Stimulated activated CD4-positive, alpha-beta T cell treated with anti-CD3 and anti-CD28 coated beads, Interleukin-1b, Interleukin-23, amount 100 ng/mL, for 24 hours (primary cell): ENCODE data around the gene SYNGR3.
"Not testable (repeated sequence)": the region's sequence is repeated elsewhere in the genome, so short reads cannot be mapped to it uniquely, and the experiment has no call there.

Experiments used
- DNase-seq, 4 experiments: peaks; one replicate each; pipeline ENCODE4 v3.0.0-alpha.2; 2020; ENCODE audit warnings: low read depth in 4 of 4, low spot score in 1 of 4

The SYNGR3 gene

DNA sequence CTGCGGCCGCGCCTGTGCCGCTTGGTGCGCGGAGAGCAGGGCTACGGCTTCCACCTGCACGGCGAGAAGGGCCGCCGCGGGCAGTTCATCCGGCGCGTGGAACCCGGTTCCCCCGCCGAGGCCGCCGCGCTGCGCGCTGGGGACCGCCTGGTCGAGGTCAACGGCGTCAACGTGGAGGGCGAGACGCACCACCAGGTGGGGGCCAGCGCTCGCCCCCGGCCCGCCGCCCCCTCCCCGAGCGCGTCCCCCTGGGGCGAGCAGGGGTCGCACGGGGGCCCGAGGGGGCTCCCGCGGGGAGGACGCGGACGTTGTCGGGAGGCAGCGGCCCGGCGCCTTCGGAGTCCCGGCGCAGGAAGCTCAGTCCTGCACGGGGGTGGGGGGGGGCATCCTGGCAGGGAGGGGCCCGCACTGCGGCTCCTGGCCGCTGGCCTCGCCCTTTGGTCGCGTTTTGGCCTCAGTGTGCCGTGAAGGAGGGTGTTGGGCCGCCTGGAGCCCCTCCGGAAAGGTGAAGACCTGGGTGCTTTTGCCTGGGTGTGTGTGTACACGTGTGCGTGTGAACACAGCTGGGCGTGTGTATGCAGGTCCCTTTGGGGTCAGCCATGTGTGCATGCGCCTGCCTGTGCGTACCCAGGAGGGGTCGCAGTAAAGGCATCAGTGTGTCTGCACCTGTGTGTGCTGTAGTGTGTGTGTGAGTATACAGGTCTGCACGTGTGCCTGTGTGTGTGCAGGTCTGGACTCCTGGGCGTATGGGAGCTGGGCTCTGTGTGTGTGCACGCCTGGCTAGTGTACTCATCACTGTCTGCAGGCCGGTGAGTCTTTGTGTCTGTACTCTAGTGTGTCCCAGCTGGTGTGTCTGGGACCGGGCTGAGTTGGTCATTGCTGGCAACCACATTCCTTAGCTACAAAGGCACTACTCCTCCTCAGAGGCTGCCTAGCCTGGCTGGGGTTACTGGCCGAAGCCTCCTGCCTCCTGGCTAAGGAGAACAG lies 37.5 kb downstream of the SYNGR3 start:
- no peak for DNase-seq

- DNase-seq, result no peak
Observed at GRCh38 chr16:2028146-2028545, 38.4 kb downstream of the SYNGR3 start.

DNA sequence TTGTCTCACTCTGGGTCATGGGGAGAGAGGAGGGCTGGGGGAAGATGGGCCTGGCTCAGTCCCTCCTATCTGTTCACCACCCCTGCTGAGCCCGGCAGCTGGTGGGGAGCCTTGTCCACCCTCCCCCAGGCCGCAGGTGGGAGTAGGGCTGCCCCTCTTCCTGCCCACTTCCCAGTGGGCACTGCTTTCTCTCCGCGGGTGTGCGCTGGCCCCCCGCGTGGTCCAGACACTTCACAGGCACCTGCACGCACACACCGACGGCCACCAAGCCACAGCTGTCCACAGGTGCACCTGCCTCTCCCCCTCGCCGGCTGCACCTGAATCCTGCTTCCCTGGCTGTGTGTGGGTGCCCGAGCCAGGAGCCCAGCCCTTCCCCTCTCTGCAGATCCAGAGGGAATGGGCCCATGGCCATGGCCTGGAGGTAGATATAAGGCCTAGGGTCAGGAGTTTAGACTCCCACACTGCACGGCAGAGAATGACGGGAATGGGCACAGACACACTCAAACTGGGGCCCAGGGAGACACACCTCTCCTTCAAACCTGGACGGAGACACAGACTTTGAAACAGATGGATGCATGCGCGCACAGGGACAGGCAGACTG lies 39.0 kb downstream of the SYNGR3 start:
- DNase-seq, result no peak

DNA sequence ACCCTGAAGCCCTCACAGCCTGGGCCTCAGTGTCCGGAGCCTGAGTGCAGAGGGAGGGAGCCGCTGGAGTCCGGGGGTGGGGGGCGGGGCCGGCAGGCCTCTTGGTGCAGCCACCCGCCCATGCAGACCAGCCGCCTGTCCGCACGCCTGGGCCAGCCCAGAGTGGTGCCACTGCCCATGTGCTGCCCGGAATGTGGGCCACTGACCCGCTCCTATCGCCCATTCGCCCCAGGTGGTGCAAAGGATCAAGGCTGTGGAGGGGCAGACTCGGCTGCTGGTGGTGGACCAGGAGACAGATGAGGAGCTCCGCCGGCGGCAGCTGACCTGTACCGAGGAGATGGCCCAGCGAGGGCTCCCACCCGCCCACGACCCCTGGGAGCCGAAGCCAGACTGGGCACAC lies 39.6 kb downstream of the SYNGR3 start:
- DNase-seq, result no peak

DNA sequence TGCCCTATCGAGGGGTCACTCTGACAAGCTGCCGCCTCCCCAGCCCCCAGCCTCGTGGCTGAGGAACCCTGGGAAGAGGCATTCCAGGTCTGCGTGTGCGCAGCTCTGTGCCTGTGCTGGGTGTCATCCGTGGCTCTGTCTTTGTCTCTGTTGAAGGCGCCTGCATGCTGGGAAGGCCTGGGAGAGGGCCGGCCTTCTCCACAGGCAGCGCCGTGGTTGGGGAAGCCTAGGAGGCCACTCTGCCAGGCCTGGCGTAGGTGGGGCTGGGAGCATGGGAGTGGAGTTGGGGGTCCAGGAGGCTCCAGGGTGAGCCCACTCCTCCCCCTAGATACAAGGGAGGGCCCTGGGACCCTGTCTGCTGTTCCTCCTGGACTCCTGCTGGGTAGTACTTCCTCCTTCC lies 40.3 kb downstream of the SYNGR3 start:
- DNase-seq, result no peak

GRCh38 chr16:2031081-2031577 lies 41.4 kb downstream of the SYNGR3 start:
- no peak for DNase-seq

DNA sequence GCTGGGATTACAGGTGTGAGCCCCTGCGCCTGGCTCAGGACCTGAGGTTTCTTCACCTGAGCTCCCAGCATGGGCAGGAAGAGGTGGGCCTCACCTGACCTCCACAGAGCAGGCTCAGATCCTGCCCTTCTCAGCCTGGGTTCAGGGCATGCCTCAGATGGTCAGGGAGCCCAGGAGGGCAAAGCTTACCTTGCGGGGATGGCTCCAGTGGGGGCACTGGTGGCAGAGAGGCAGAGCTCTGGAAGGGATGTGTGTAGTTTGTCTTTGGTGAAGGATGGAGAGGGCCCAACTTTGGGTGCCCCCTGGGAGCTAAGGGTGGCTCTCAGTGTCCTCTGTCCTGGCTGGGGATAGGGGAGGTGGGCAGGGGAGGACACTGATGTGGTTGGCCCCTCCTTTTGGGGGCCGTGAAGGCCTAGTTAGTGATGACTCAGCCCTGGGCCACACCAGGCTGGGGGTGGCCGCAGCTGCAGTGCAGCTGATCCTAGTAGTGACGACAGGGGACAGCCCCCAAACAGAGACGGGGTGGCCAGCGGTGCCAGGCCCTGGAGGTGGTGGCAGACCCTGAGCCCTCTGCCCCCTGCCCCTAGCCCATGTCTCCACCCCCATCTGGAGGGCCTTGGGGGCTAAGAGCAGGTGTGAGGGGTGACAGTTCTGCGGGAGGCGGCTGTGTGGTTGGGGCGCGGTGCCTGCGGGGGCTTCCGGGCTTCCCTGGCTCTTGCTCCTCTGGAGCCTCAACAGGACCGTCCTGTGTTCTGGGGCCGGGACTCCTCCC lies 42.7 kb downstream of the SYNGR3 start:
- no peak for DNase-seq

GRCh38 chr16:2033057-2033908 lies 43.5 kb downstream of the SYNGR3 start:
- DNase-seq, result no peak

GRCh38 chr16:2033909-2034695 lies 44.3 kb downstream of the SYNGR3 start:
- not testable (repeated sequence) for DNase-seq

DNA sequence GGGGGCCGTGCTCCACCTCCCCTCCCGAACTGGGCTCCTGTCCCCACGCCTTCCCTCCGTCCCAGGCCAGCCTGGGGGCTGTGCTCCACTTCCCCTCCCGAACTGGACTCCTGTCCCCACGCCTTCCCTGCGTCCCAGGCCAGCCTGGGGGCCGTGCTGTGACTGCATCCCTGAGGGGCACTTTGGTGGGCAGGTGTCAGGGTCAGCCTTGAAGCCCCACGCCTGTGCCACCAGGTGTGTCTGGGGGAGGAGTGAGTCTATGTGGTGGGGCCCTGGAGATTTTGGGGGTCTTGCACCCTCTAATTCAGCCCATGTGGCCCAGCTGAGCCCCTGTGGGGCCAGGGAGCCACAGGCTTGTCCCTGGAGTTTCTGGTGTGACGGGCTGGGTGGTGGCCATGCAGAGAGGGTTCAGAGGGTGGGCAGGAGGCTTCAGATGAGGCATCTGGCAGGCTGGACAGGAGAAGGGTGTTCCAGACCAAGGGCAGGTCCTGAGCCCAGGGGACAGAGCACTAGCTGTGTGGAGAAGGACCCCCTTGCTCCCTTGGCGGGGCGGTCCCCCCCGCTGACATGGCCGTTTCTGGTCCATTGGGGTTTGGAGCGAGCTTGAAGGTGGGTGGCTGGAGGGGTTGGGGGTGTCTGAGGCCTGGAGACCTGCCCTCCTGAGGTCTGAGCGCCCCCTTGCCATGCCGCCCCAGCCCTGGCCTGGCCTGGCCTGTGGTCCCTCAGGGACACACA lies 45.1 kb downstream of the SYNGR3 start:
- DNase-seq, result no peak

- DNase-seq, result no peak
Observed at GRCh38 chr16:2035431-2036199, 45.8 kb downstream of the SYNGR3 start.

DNA sequence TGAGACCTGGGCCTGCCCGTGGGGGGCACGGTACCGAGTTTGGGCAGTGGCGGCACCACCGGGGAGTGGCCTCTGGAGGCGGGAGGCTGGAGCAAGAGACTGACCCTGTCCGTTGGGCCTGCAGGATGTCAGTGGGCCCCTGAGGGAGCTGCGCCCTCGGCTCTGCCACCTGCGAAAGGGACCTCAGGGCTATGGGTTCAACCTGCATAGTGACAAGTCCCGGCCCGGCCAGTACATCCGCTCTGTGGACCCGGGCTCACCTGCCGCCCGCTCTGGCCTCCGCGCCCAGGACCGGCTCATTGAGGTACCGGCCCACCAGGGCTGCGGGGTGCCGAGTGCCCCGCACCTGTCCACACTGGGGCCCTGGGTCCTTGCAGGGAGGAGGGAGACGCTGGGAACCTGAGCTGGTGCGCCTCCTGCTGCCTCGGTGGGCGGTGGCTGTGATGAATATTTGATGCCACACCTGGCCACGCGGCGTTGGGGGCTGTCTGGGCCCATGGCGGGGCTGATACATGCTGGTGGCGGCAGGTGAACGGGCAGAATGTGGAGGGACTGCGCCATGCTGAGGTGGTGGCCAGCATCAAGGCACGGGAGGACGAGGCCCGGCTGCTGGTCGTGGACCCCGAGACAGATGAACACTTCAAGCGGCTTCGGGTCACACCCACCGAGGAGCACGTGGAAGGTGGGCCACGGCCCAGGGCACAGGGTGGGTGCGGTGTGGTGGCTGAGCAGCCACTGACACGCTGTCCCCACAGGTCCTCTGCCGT lies 46.6 kb downstream of the SYNGR3 start:
- no peak for DNase-seq

GRCh38 chr16:2037115-2037514 lies 47.3 kb downstream of the SYNGR3 start:
- no peak for DNase-seq

GRCh38 chr16:2037647-2038381 lies 48.0 kb downstream of the SYNGR3 start:
- DNase-seq, result no peak

DNA sequence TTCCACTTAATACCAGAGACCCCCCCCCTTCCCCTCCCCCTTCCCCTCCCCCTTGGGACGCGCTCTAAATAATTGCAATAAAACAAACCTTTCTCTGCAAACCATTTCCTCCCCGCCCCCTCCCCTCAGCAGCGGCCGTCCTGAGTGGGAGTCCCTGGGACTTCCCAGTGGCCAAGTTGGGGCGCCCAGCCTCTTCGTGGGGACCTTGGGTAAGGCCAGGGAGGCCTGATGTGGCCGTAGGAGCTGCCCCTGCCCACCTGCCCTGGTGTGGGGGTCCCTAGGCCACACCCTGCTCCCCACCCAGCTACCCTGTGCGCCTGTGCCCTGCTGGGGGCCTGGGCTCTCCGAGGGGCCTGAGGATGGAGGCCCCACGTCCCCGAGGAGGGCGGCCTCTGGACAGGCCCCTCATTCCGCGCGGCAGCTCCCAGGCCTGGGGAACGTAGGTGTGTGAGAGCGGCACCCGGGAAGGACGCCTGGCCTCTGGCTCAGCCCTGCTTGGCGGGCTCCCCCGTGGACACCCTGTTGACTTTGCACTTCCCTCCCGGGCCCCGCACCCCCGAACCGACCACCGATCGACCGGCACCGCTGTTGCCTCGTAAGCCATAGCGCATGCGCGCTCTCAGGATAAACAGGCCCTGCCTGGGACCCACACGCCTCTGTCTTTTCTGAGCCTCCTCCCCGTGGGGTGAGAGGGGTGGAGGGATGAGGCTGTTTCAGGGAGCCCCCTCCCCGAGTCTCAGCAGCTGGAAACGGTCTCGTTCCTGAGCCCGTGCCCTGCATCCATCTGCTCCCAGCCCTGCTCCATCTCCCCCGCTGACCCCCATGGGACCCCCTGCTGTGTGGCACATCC lies 48.8 kb downstream of the SYNGR3 start:
- DNase-seq, result no peak
